Measurements from ENCODE around the gene SPSB4.

GRCh38 chr3:141108039-141108438 lies 56.9 kb downstream of the SPSB4 start:
- no peak for TF ChIP-seq ZNF184 (CRISPR knock-in tag; IDR thresholded peaks at IDR 0.05)
- no peak for TF ChIP-seq MAFF (IDR thresholded peaks at IDR 0.05; ENCODE audit: low read length)
- no peak for TF ChIP-seq MAX (CRISPR knock-in tag; IDR thresholded peaks at IDR 0.05)
- TF ChIP-seq ZFP1 (CRISPR knock-in tag; IDR thresholded peaks at IDR 0.05) = no peak
- TF ChIP-seq POLR3A (IDR thresholded peaks at IDR 0.05; ENCODE audit: borderline replicate concordance, extremely low read depth, insufficient read depth, insufficient read length) = no peak
- no peak for TF ChIP-seq MAFK (IDR thresholded peaks at IDR 0.05; ENCODE audit: low read length)
- TF ChIP-seq RNF2 (IDR thresholded peaks at IDR 0.05) = no peak
- TF ChIP-seq ESRRB (CRISPR knock-in tag; IDR thresholded peaks at IDR 0.05; ENCODE audit: borderline replicate concordance) = no peak
- no peak for TF ChIP-seq PCBP2 (IDR thresholded peaks at IDR 0.05; ENCODE audit: low read depth, low read length, poor library complexity, severe bottlenecking)
- no peak for TF ChIP-seq DDX20 (tag; IDR thresholded peaks at IDR 0.05; ENCODE audit: low read depth)
- TF ChIP-seq CBX5 (IDR thresholded peaks at IDR 0.05; ENCODE audit: borderline replicate concordance, low read depth) = no peak
- no peak for TF ChIP-seq EZH2 (IDR thresholded peaks at IDR 0.05; ENCODE audit: borderline replicate concordance, low read depth, low read length)
- no peak for TF ChIP-seq TCF15 (CRISPR knock-in tag; IDR thresholded peaks at IDR 0.05)
